Activated CD4-positive, CD25-positive, alpha-beta regulatory T cell (primary cell): ENCODE results near the gene ASB8.

Experiments
- DNase-seq, 4 experiments: peaks; one replicate each; lab custom pipeline; 2025; lab: John Stamatoyannopoulos, UW

Gene ASB8

GRCh38 chr12:48105867-48106680 is 51.2 kb downstream of the ASB8 start, which contains the start of gene SENP1:
Gene SENP1, minus strand, starts transcription at chr12:48106079. Its CDS starts 4,607 bp downstream, at chr12:48101472.
- peak; percentile 77 to 81 (median 79) for DNase-seq

GRCh38 chr12:48105321-48105866 is 51.9 kb downstream of the ASB8 start:
- peak in 3 of 4 experiments; percentile 21 to 33 (median 29) for DNase-seq

GRCh38 chr12:48104531-48104930 is 52.8 kb downstream of the ASB8 start:
- no peak for DNase-seq
